ENCODE results near the gene OSBPL5. TPM values are rescaled to one million over a fixed set of nuclear protein-coding genes. Genes with fewer than 3 reads are reported as not detected.

The OSBPL5 gene
- total and polyA plus RNA-seq, 2 of the 4 experiments (the other 2 are of a cell fraction) = 14.9 to 22.3 TPM

- no peak overlapping the region for H3K23ac ChIP-seq (ENCODE audit: low read depth, low read length)
- no peak overlapping the region for H3K9ac ChIP-seq (ENCODE audit: low read depth, low read length)
- intact Hi-C loops (cut with micrococcal nuclease) = no loop called here
- no peaks in the 10 kb centered on the region for H3K79me1 ChIP-seq (ENCODE audit: low read depth in 1 of 2, low read length in 2 of 2)
- peaks cover 83% of the 10 kb centered on the region for H3K27me3 ChIP-seq (ENCODE audit: control insufficient read depth, insufficient read depth, low read length)
- BruUV-seq (replicated peaks) = no TSS peak
- POLR2A ChIA-PET (ENCODE audit: unreplicated experiment) = no interaction called here
- H2AK9ac ChIP-seq (replicated peaks; ENCODE audit: low read depth, low read length, poor library complexity) = no peak overlapping the region
- no peak overlapping the region for H2BK120ac ChIP-seq (ENCODE audit: low read depth, low read length)
- no peak overlapping the region for H2BK5ac ChIP-seq (ENCODE audit: low read depth, low read length, poor library complexity, severe bottlenecking)
- no peak overlapping the region for H3K27ac ChIP-seq (ENCODE audit: insufficient read depth, low read length)
- H4K91ac ChIP-seq (ENCODE audit: insufficient read depth, low read depth, low read length) = no peak overlapping the region
- no peaks in the 10 kb centered on the region for H3K9me3 ChIP-seq (ENCODE audit: control insufficient read depth, insufficient read depth, low read length)
- TF ChIP-seq MAFK (IDR thresholded peaks at IDR 0.05; ENCODE audit: low read depth, low read length) = no peak
- TF ChIP-seq SMC3 (IDR thresholded peaks at IDR 0.05; ENCODE audit: low read depth, low read length) = no peak
- no peak for TF ChIP-seq FOS (IDR thresholded peaks at IDR 0.05; ENCODE audit: low read depth, low read length)
- no peak for TF ChIP-seq RFX5 (IDR thresholded peaks at IDR 0.05; ENCODE audit: low read depth, low read length)
- TF ChIP-seq BHLHE40 (IDR thresholded peaks at IDR 0.05; ENCODE audit: low read depth, low read length) = no peak
- no peak for TF ChIP-seq CTCF (conservative IDR thresholded peaks at IDR 0.05; ENCODE audit: low read depth, low read length)
- TF ChIP-seq RCOR1 (IDR thresholded peaks at IDR 0.05; ENCODE audit: insufficient replicate concordance, low read length) = no peak
- no peak for TF ChIP-seq CEBPB (IDR thresholded peaks at IDR 0.05; ENCODE audit: low read depth, low read length)
- no peak for TF ChIP-seq ELK1 (IDR thresholded peaks at IDR 0.05; ENCODE audit: borderline replicate concordance, low read depth, low read length)
- no peak for TF ChIP-seq MAZ (IDR thresholded peaks at IDR 0.05; ENCODE audit: borderline replicate concordance, low read depth, low read length)
- ATAC-seq (ENCODE audit: low read depth) (no peak), DNase-seq (no peak)
- H4K8ac ChIP-seq (ENCODE audit: low read depth in 2 of 2, low read length in 2 of 2) = no peak overlapping the region
- H3K4me2 ChIP-seq (ENCODE audit: low read depth, low read length) = no peak overlapping the region
- H3K4me3 ChIP-seq (ENCODE audit: insufficient read depth, low read depth, low read length) = no peak overlapping the region
- no peak overlapping the region for H2AK5ac ChIP-seq (ENCODE audit: low read depth, low read length)
- H3K9me1 ChIP-seq (ENCODE audit: insufficient read depth, low read length) = no peaks in the 10 kb centered on the region
- in situ Hi-C loops (cut with MboI; ENCODE audit: low sequenced_read_pairs) = no loop called here
- CTCF ChIA-PET = no interaction called here
- H3K18ac ChIP-seq (ENCODE audit: low read depth, low read length) = no peak overlapping the region
- dilution Hi-C loops (cut with HindIII; ENCODE audit: low sequenced_read_pairs, unreplicated experiment) = no loop called here
- H2BK15ac ChIP-seq (ENCODE audit: low read depth, low read length) = no peak overlapping the region
- no peak overlapping the region for H3K56ac ChIP-seq (ENCODE audit: extremely low read depth, insufficient read depth, low read length)
- H3K14ac ChIP-seq (replicated peaks; ENCODE audit: low read depth, low read length) = no peak overlapping the region
- H2AFZ ChIP-seq (replicated peaks; ENCODE audit: low read length, poor library complexity) = no peak overlapping the region
- no peak overlapping the region for H2BK20ac ChIP-seq (ENCODE audit: low read depth, low read length)
- no peaks in the 10 kb centered on the region for H4K20me1 ChIP-seq (ENCODE audit: insufficient read depth, low read length)
- H3K4me1 ChIP-seq (ENCODE audit: control insufficient read depth, insufficient read depth, low read length) = no peaks in the 10 kb centered on the region; the same call in 1 of the 2 replicates
- no peaks in the 10 kb centered on the region for H3K36me3 ChIP-seq (ENCODE audit: control insufficient read depth, insufficient read depth, low read length)
- 66% methylated on average over 10 of the region's 17 CpGs; no CpG with 5 or more reads in 1 of the 2 experiments for WGBS, 2 experiments (ENCODE audit: extremely low coverage in 2 of 2, insufficient read length in 1 of 2)
- H4K5ac ChIP-seq (ENCODE audit: low read depth, low read length) = no peak overlapping the region
- no peak overlapping the region for H3K4ac ChIP-seq (ENCODE audit: low read depth, low read length)
These were observed 36.6 kb upstream of the OSBPL5 start for GRCh38 chr11:3201677-3202181.

Data from IMR-90 (cell line).